Measurements from ENCODE around the gene SZRD1. TPM values are rescaled to one million over a fixed set of nuclear protein-coding genes. Genes with fewer than 3 reads are reported as not detected.
"Not testable (repeated sequence)": the region's sequence is repeated elsewhere in the genome, so short reads cannot be mapped to it uniquely, and the experiment has no call there.

SZRD1 gene
- total RNA-seq, 1 experiment from 2014 or later, result 79.2 TPM

GRCh38 chr1:16354619-16355018, 12.4 kb upstream of the SZRD1 start:
- DNase-seq (ENCODE audit: low read depth, low spot score), result no peak
- in situ Hi-C loops (cut with HindIII; ENCODE audit: low pct_unique_long_range_greater_than_20kb, low sequenced_read_pairs), result no loop called here

- in situ Hi-C loops (cut with HindIII; ENCODE audit: low pct_unique_long_range_greater_than_20kb, low sequenced_read_pairs), result no loop called here
- DNase-seq (ENCODE audit: low read depth, low spot score), result no peak
Measured at GRCh38 chr1:16356867-16357266, 10.2 kb upstream of the SZRD1 start.

- DNase-seq (ENCODE audit: low read depth, low spot score); in situ Hi-C loops (cut with HindIII; ENCODE audit: low pct_unique_long_range_greater_than_20kb, low sequenced_read_pairs): not testable (repeated sequence)
Measured at GRCh38 chr1:16365146-16365498, 1.9 kb upstream of the SZRD1 start.

- peak; percentile 77 for DNase-seq (ENCODE audit: low read depth, low spot score)
- in situ Hi-C loops (cut with HindIII; ENCODE audit: low pct_unique_long_range_greater_than_20kb, low sequenced_read_pairs), result no loop called here
Measured at GRCh38 chr1:16367258-16367967, 371 bp downstream of the SZRD1 start.

GRCh38 chr1:16367968-16368890, 1.2 kb downstream of the SZRD1 start:
- in situ Hi-C loops (cut with HindIII; ENCODE audit: low pct_unique_long_range_greater_than_20kb, low sequenced_read_pairs), result no loop called here
- no peak for DNase-seq (ENCODE audit: low read depth, low spot score)

- DNase-seq (ENCODE audit: low read depth, low spot score), result no peak
- in situ Hi-C loops (cut with HindIII; ENCODE audit: low pct_unique_long_range_greater_than_20kb, low sequenced_read_pairs), result no loop called here
Measured at GRCh38 chr1:16369821-16370220, 2.8 kb downstream of the SZRD1 start.

GRCh38 chr1:16371725-16372124, 4.7 kb downstream of the SZRD1 start:
- no peak for DNase-seq (ENCODE audit: low read depth, low spot score)
- in situ Hi-C loops (cut with HindIII; ENCODE audit: low pct_unique_long_range_greater_than_20kb, low sequenced_read_pairs), result no loop called here

GRCh38 chr1:16372535-16373285, 5.7 kb downstream of the SZRD1 start:
- DNase-seq (ENCODE audit: low read depth, low spot score), result no peak
- in situ Hi-C loops (cut with HindIII; ENCODE audit: low pct_unique_long_range_greater_than_20kb, low sequenced_read_pairs), result no loop called here

GRCh38 chr1:16374266-16374665, 7.2 kb downstream of the SZRD1 start:
- in situ Hi-C loops (cut with HindIII; ENCODE audit: low pct_unique_long_range_greater_than_20kb, low sequenced_read_pairs), result no loop called here
- DNase-seq (ENCODE audit: low read depth, low spot score), result no peak

GRCh38 chr1:16375521-16376340, 8.7 kb downstream of the SZRD1 start:
- no peak for DNase-seq (ENCODE audit: low read depth, low spot score)
- in situ Hi-C loops (cut with HindIII; ENCODE audit: low pct_unique_long_range_greater_than_20kb, low sequenced_read_pairs), result no loop called here

- in situ Hi-C loops (cut with HindIII; ENCODE audit: low pct_unique_long_range_greater_than_20kb, low sequenced_read_pairs), result no loop called here
- no peak for DNase-seq (ENCODE audit: low read depth, low spot score)
Measured at GRCh38 chr1:16376971-16377370, 9.9 kb downstream of the SZRD1 start.

GRCh38 chr1:16378443-16378842, 11.4 kb downstream of the SZRD1 start:
- in situ Hi-C loops (cut with HindIII; ENCODE audit: low pct_unique_long_range_greater_than_20kb, low sequenced_read_pairs), result no loop called here
- no peak for DNase-seq (ENCODE audit: low read depth, low spot score)

- no peak for DNase-seq (ENCODE audit: low read depth, low spot score)
Measured at GRCh38 chr1:16380868-16381267, 13.8 kb downstream of the SZRD1 start.

GRCh38 chr1:16383888-16384287, 16.8 kb downstream of the SZRD1 start:
- no peak for DNase-seq (ENCODE audit: low read depth, low spot score)

More at GRCh38 chr1:16380868-16381267, 13.8 kb downstream of the SZRD1 start:
- in situ Hi-C loops (cut with HindIII; ENCODE audit: low pct_unique_long_range_greater_than_20kb, low sequenced_read_pairs), result no loop called here

GRCh38 chr1:16385659-16386453, 18.8 kb downstream of the SZRD1 start:
- no peak for DNase-seq (ENCODE audit: low read depth, low spot score)
- in situ Hi-C loops (cut with HindIII; ENCODE audit: low pct_unique_long_range_greater_than_20kb, low sequenced_read_pairs), result no loop called here

More at GRCh38 chr1:16383888-16384287, 16.8 kb downstream of the SZRD1 start:
- in situ Hi-C loops (cut with HindIII; ENCODE audit: low pct_unique_long_range_greater_than_20kb, low sequenced_read_pairs), result no loop called here

- in situ Hi-C loops (cut with HindIII; ENCODE audit: low pct_unique_long_range_greater_than_20kb, low sequenced_read_pairs), result no loop called here
- peak; percentile 54 for DNase-seq (ENCODE audit: low read depth, low spot score)
Measured at GRCh38 chr1:16386454-16387113, 19.5 kb downstream of the SZRD1 start.

All from SK-MEL-5 (cell line).